GM12864 (cell line): Measurements from ENCODE around the gene TMEM50B.
"Not testable (repeated sequence)": the region's sequence is repeated elsewhere in the genome, so short reads cannot be mapped to it uniquely, and the experiment has no call there.

Experiments used
- DNase-seq: peaks from one replicate; pipeline ENCODE4 v3.0.0-alpha.2; 2011; ENCODE audit warnings: low read depth
- H3K4me3 ChIP-seq: 2 replicates; pipeline ENCODE4 v1.5.1; 2011; ENCODE audit warnings: mild to moderate bottlenecking, low read depth, low read length, control low read depth
- CTCF ChIP-seq: IDR thresholded peaks from 2 replicates; pipeline ENCODE4 v1.5.1; 2011; ENCODE audit warnings: low read depth, mild to moderate bottlenecking, moderate library complexity, low read length, control low read depth, inconsistent platforms; ENCODE audit errors: missing control alignments

Gene TMEM50B

GRCh38 chr21:33458861-33459260 is 20.9 kb downstream of the TMEM50B start:
- no peak overlapping the region for H3K4me3 ChIP-seq
- no peak for DNase-seq
- no peak for TF ChIP-seq CTCF

GRCh38 chr21:33455686-33456446 is 23.9 kb downstream of the TMEM50B start:
- TF ChIP-seq CTCF, result no peak
- no peak overlapping the region for H3K4me3 ChIP-seq
- no peak for DNase-seq

GRCh38 chr21:33452362-33452761 is 27.4 kb downstream of the TMEM50B start:
- no peak for TF ChIP-seq CTCF
- no peak overlapping the region for H3K4me3 ChIP-seq
- no peak for DNase-seq

GRCh38 chr21:33451634-33452071 is 28.1 kb downstream of the TMEM50B start:
- TF ChIP-seq CTCF, result no peak
- no peak overlapping the region for H3K4me3 ChIP-seq
- no peak for DNase-seq

GRCh38 chr21:33449616-33450015 is 30.2 kb downstream of the TMEM50B start:
- no peak for DNase-seq
- H3K4me3 ChIP-seq, result no peak overlapping the region
- TF ChIP-seq CTCF, result no peak

- H3K4me3 ChIP-seq, DNase-seq: not testable (repeated sequence)
These were observed 33.2 kb downstream of the TMEM50B start for GRCh38 chr21:33446620-33447019.

- H3K4me3 ChIP-seq, result no peak overlapping the region
- no peak for DNase-seq
- TF ChIP-seq CTCF, result no peak
These were observed 35.3 kb downstream of the TMEM50B start for GRCh38 chr21:33444499-33444898.
